GM18499 (cell line): ENCODE measurements around the gene ZNF217.
"Not testable (repeated sequence)": the region's sequence is repeated elsewhere in the genome, so short reads cannot be mapped to it uniquely, and the experiment has no call there.

ENCODE experiments used
- ATAC-seq: cut with Tn5 transposase; IDR thresholded peaks from one replicate; pipeline ENCODE4 v1.9.1; 2021; ENCODE audit warnings: moderate number of reproducible peaks; ENCODE audit not compliant: insufficient read depth, unreplicated experiment

The ZNF217 gene

GRCh38 chr20:53585004-53585569 lies 8.6 kb downstream of the ZNF217 start:
- ATAC-seq = not testable (repeated sequence)

- ATAC-seq = not testable (repeated sequence)
Observed at GRCh38 chr20:53584550-53584913, 9.1 kb downstream of the ZNF217 start.

- not testable (repeated sequence) for ATAC-seq
Observed at GRCh38 chr20:53583660-53584549, 9.7 kb downstream of the ZNF217 start.

GRCh38 chr20:53582574-53583351 lies 10.9 kb downstream of the ZNF217 start:
- ATAC-seq = no peak

DNA sequence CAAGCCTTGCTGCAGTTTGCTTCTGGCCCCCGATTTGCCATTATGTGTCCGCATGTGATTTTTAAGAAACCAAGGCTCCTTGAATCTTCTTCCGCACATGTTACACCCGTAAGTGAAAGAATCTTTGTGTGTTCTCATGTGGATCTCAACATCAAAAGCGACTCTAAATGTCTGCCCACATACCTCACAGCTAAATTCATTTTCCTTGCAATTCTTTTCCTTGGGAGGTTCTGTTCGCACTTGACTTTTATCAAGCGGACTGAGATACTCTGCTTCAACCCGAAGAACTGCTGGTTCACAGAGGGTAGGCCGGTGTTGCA lies 11.4 kb downstream of the ZNF217 start:
- no peak for ATAC-seq

DNA sequence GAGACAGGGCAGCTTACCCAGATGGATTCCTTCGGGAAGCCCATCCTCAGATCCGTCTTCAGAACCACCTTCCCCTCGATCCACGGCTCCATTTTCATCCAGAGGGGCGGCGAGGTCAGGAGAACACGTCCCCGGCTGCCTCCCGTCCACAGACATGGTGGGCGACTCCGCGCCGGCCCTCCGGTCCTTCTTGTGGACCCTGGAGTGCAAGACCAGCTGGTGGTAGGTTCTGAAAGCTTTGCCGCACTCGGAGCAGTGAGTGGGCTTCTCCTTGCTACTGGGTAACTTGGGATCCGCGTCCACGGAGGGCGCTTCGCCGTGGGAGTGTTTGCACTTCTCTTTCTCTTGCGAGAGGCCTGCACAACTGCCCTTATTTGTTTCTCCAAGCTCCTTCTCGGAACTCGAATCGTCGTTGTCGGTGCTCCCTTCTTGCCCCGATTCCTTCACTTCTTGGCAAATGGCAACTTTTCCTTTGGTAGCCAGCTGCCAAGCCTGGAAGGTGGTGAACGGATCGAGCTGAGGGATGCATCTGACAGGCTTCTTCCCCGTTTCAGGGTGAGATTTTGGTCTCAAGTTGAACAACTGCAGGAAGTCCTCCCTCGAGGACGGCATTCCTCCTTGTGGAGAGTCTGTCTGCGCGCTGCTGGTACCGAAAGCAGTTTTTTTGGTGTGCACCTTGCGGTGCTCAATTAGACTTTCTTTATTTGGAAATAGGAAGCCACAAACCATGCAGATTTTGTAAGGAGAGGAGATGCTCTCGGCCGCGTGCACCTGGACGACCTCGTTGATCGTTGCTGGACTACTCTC lies 12.0 kb downstream of the ZNF217 start:
- ATAC-seq = no peak

DNA sequence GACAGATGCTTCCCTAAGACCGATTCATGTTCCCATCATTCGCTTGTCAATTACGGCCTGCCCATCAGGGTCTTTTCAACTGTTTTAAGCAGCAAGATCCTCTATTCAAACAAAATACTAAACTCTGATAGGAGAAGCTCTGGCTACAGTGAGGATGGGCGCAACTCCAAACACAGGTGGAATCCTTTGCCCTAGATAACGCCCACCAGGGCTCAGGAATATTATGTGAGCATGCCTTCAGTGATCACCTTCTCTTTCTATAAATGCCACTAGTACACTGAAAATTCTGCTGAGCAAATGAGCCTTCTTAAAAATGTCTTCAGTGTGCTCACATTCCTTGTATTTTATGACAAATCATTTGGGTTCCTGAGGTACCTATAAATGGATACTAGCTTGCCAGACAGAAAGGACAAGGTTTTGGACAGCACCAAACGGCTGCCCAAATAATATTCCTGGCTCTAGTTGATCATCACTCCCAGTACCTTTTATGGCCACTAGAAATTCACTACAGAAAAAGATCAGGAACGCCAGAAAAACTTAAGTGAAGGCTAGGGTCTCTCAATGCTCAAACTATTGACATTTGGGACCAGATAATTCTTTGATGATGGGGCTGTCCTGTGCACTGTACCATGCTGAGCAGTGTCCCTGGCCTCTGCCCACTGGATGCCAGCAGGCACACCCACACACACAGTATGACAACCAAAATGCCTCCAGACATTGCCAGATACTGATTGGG lies 13.1 kb downstream of the ZNF217 start:
- ATAC-seq = no peak

DNA sequence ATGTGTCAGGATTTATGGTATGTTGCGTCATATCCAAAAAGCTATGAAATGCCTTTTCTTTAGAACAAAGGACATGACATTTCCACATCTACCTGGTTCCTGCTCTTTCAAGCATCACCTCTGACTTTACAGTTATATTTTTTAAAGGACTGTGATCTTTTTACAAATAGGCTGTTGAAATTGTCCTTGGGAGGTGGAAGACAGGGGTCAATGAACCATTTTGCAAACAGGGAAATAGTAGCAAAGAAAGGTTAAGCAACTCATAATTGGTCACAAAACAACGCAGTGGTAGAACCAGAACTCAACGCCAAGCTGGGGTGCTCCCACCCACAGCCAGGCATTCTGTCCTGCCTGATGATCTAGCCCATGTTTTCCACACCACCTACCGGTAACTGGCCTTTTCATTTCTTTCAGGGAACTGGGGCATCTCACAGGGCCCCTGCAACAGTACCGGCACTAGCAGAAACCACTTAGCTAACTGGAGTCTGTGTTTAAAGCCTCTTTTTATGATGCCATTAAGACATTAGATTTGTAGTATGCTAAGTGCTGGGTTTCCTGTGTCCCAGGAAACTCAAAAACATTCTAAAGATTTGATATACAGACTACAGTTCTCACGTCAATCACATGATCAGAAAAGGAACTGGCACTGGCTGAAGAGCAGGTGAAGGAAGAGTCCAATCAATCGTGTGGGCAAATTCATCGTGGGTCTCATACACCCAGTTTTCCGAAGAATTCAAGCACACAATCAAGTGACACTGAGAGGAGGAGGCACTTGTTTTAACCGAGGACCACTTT lies 13.9 kb downstream of the ZNF217 start:
- no peak for ATAC-seq

DNA sequence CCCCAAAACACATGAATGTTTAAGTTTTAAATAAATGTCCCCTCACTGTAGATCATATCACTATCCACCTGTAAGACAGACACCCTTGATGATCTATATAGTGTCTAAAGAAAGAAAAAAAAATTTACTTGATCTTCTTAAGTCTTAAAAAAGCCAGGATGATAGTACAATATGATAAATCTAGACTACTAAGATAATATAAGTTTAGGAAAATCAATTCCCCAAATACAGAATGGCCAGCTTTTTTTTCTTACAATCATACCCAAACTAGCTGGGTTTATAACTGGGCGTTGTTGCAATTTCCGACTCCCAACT lies 14.4 kb downstream of the ZNF217 start:
- ATAC-seq = no peak

- ATAC-seq = no peak
Observed at GRCh38 chr20:53578492-53579222, 15.0 kb downstream of the ZNF217 start.

GRCh38 chr20:53576586-53577318 lies 16.9 kb downstream of the ZNF217 start:
- no peak for ATAC-seq

- ATAC-seq = no peak
Observed at GRCh38 chr20:53576195-53576580, 17.5 kb downstream of the ZNF217 start.

DNA sequence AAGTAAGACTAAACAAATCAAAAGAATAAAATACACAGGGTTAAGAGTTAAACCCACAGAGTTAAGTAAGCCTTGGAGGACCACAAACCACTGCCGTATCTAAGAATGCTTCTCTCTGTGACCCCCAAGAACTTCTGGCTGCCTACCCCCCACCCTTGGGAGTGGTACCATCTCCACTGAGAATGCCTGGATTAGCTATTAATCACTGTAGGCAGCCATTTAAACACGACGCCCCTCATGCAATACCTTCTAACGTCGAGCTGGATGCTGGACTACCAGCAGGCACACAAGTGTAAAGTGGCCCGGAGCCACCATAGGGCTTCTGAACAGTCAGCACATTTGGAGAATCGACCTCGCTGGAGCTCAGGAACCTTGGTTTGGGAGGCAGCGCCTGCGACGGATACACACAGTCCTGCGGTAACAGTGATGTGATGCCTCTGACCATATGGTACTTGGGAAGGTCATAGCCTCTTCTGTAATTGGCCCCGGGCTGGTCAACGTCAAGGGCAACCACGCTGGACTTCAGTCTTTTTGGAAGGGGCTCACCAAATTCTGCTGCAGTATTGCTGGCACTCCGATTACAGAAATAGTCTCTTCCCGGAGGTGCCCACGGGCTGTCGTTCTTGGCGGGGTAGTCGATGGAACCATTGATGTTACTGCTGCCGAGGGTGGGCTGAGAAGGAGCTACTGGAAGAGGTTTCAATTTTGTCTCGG lies 18.0 kb downstream of the ZNF217 start:
- no peak for ATAC-seq

GRCh38 chr20:53574819-53575218 lies 18.8 kb downstream of the ZNF217 start:
- no peak for ATAC-seq

DNA sequence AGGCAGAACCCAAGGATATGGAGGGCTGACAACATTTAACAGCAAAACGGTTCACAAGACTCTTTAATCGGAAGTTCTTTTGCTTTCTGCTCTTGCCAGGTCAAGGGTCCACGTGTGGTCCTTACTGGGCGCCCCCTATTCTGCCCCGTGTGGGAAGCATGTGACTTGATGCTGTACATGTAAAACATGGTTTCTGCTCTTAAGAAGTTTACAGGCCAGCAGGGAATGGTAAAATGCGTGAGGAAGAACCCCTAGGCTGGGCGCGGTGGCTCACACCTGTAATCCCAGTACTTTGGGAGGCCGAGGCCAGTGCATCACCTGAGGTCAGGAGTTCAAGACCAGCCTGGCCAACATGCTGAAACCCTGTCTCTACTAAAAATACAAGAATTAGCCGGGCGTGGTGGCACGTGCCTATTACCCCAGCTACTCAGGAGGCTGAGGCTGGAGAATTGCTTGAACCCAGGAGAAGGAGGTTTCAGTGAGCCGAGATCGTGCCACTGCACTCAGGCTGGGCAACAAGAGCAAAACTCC lies 19.3 kb downstream of the ZNF217 start:
- ATAC-seq = no peak

GRCh38 chr20:53571555-53572286 lies 21.9 kb downstream of the ZNF217 start:
- ATAC-seq = no peak
